ENCODE results near the gene CERCAM. TPM values are rescaled to one million over a fixed set of nuclear protein-coding genes. Genes with fewer than 3 reads are reported as not detected.

The CERCAM gene
- total RNA-seq, 1 experiment from 2014 or later: 18.7 TPM

GRCh38 chr9:128406848-128407391, 13.7 kb upstream of the CERCAM start:
- Mint-ChIP-seq H3K27ac (ENCODE audit: unreplicated experiment) (no peak overlapping the region), H3K9me3 (ENCODE audit: unreplicated experiment) (no peaks in the 10 kb centered on the region), H3K27me3 (ENCODE audit: insufficient read depth, unreplicated experiment) (no peaks in the 10 kb centered on the region), H3K36me3 (ENCODE audit: insufficient read depth, unreplicated experiment) (no peaks in the 10 kb centered on the region), H3K4me1 (ENCODE audit: low read depth, unreplicated experiment) (no peaks in the 10 kb centered on the region), H3K4me3 (ENCODE audit: unreplicated experiment) (no peak overlapping the region)
- H3K4me3 ChIP-seq (ENCODE audit: low read depth, low read length): no peak overlapping the region
- BruUV-seq (replicated peaks): no TSS peak
- DNase-seq: no peak
- ChIA-PET POLR2A (no interaction called here), CTCF (interaction anchor here (0.7 kb wide), 1 partner anchor 217 kb away, joined by 4 read pairs; no protein-coding TSS in a partner anchor)
- no peaks in the 10 kb centered on the region for H3K27me3 ChIP-seq (replicated peaks; ENCODE audit: control insufficient read depth, insufficient read depth, low read length)
- intact Hi-C loops (cut with micrococcal nuclease; ENCODE audit: unreplicated experiment): no loop called here
- no peaks in the 10 kb centered on the region for H3K4me1 ChIP-seq
- H3K36me3 ChIP-seq (ENCODE audit: control insufficient read depth, insufficient read depth, low read length): no peaks in the 10 kb centered on the region
- no peaks in the 10 kb centered on the region for H3K9me3 ChIP-seq
- no peak for TF ChIP-seq CTCF (IDR thresholded peaks at IDR 0.05; ENCODE audit: insufficient read depth in 1 of 2, low read depth in 1 of 2, low read length in 1 of 2, severe bottlenecking in 1 of 2, unreplicated experiment in 1 of 2)

GRCh38 chr9:128408963-128409431, 11.7 kb upstream of the CERCAM start:
- Histone ChIP-seq H3K27me3 (replicated peaks; ENCODE audit: control insufficient read depth, insufficient read depth, low read length) (no peaks in the 10 kb centered on the region), H3K4me1 (no peaks in the 10 kb centered on the region), H3K36me3 (ENCODE audit: control insufficient read depth, insufficient read depth, low read length) (no peaks in the 10 kb centered on the region), H3K4me3 (ENCODE audit: low read depth, low read length) (no peak overlapping the region), H3K9me3 (no peaks in the 10 kb centered on the region)
- no peak for DNase-seq
- Mint-ChIP-seq H3K27ac (ENCODE audit: unreplicated experiment) (no peak overlapping the region), H3K9me3 (ENCODE audit: unreplicated experiment) (no peaks in the 10 kb centered on the region), H3K4me3 (ENCODE audit: unreplicated experiment) (no peak overlapping the region), H3K4me1 (ENCODE audit: low read depth, unreplicated experiment) (no peaks in the 10 kb centered on the region), H3K36me3 (ENCODE audit: insufficient read depth, unreplicated experiment) (no peaks in the 10 kb centered on the region), H3K27me3 (ENCODE audit: insufficient read depth, unreplicated experiment) (no peaks in the 10 kb centered on the region)
- ChIA-PET POLR2A (no interaction called here), CTCF (interaction anchor here (1.3 to 4.5 kb wide), 2 partner anchors 47 to 68 kb away, joined by 3 to 31 read pairs; no protein-coding TSS in a partner anchor)
- BruUV-seq (replicated peaks): no TSS peak
- intact Hi-C loops (cut with micrococcal nuclease; ENCODE audit: unreplicated experiment): no loop called here
- no peak for TF ChIP-seq CTCF (IDR thresholded peaks at IDR 0.05; ENCODE audit: insufficient read depth in 1 of 2, low read depth in 1 of 2, low read length in 1 of 2, severe bottlenecking in 1 of 2, unreplicated experiment in 1 of 2)

- Histone ChIP-seq H3K9me3 (no peaks in the 10 kb centered on the region), H3K4me3 (ENCODE audit: low read depth, low read length) (no peak overlapping the region), H3K36me3 (ENCODE audit: control insufficient read depth, insufficient read depth, low read length) (no peaks in the 10 kb centered on the region), H3K27me3 (replicated peaks; ENCODE audit: control insufficient read depth, insufficient read depth, low read length) (no peaks in the 10 kb centered on the region), H3K4me1 (no peaks in the 10 kb centered on the region)
- H3K9me3 Mint-ChIP-seq (ENCODE audit: unreplicated experiment): no peaks in the 10 kb centered on the region
- DNase-seq: no peak
- H3K27me3 Mint-ChIP-seq (ENCODE audit: insufficient read depth, unreplicated experiment): no peaks in the 10 kb centered on the region
- no peaks in the 10 kb centered on the region for H3K36me3 Mint-ChIP-seq (ENCODE audit: insufficient read depth, unreplicated experiment)
- ChIA-PET CTCF (interaction anchor here (1.3 to 4.5 kb wide), 4 partner anchors 11 to 114 kb away, joined by 3 to 31 read pairs (median 14); partner anchors contain the start of gene CERCAM), POLR2A (no interaction called here)
- no peak for TF ChIP-seq CTCF (IDR thresholded peaks at IDR 0.05; ENCODE audit: insufficient read depth in 1 of 2, low read depth in 1 of 2, low read length in 1 of 2, severe bottlenecking in 1 of 2, unreplicated experiment in 1 of 2)
- no TSS peak for BruUV-seq (replicated peaks)
- H3K4me3 Mint-ChIP-seq (ENCODE audit: unreplicated experiment): no peak overlapping the region
- intact Hi-C loops (cut with micrococcal nuclease; ENCODE audit: unreplicated experiment): no loop called here
- peaks cover under 1% of the 10 kb centered on the region for H3K4me1 Mint-ChIP-seq (ENCODE audit: low read depth, unreplicated experiment)
- no peak overlapping the region for H3K27ac Mint-ChIP-seq (ENCODE audit: unreplicated experiment)
Measured at GRCh38 chr9:128409450-128409849, 11.2 kb upstream of the CERCAM start.

All from Caco-2 (cell line).